Stomach (tissue), 9 donors: ENCODE results near the gene RSPH9. TPM values are rescaled to one million over a fixed set of nuclear protein-coding genes. Genes with fewer than 3 reads are reported as not detected.

Experiments
- DNase-seq, 2 donors: peaks; one replicate each; pipeline versions ENCODE4 v3.0.0 to v3.0.0-alpha.2; 2013 to 2019
- H3K27ac ChIP-seq, 5 donors: fragments of 200-600 bp in 4 of 5; sonication (generic) in 4 of 5; one replicate each; pipeline ENCODE4 v1.5.1; 2013 to 2019; ENCODE audit warnings: mild to moderate bottlenecking in 1 of 5, moderate library complexity in 1 of 5
- H3K27me3 ChIP-seq, 3 donors: fragments of 200-600 bp; sonication (generic); one replicate each; pipeline ENCODE4 v1.5.1; 2017 to 2019; ENCODE audit warnings: mixed run types in 1 of 3
- H3K36me3 ChIP-seq, 4 donors: fragments of 200-600 bp; sonication (generic); 1 replicate in 3 of 4; 2 replicates in 1 of 4; pipeline ENCODE4 v1.5.1; 2016 to 2019
- H3K4me1 ChIP-seq, 4 donors: fragments of 200-600 bp; sonication (generic); one replicate each; pipeline ENCODE4 v1.5.1; 2016 to 2019
- H3K4me3 ChIP-seq, 4 donors: fragments of 200-600 bp; sonication (generic) in 3 of 4; one replicate each; pipeline ENCODE4 v1.5.1; 2016 to 2019; ENCODE audit warnings: mild to moderate bottlenecking in 1 of 4
- H3K9me3 ChIP-seq, 4 donors: fragments of 200-600 bp; sonication (generic); one replicate each; pipeline ENCODE4 v1.5.1; 2016 to 2019
- CTCF ChIP-seq, 7 experiments: fragments of 450-650 bp in 4 of 7; fragments of 200-600 bp in 3 of 7; sonication (generic) in 3 of 7; IDR thresholded peaks; one replicate each; pipeline ENCODE4 v1.5.1; 2016 to 2019; ENCODE audit warnings: antibody characterized with exemption in 7 of 7, control low read depth in 2 of 7, mild to moderate bottlenecking in 1 of 7
- EP300 ChIP-seq: sonication (generic); formaldehyde crosslinking; IDR thresholded peaks from one replicate; pipeline ENCODE4 v1.6.1; 2017; ENCODE audit warnings: antibody characterized with exemption
- POLR2A ChIP-seq, 4 donors: fragments of 450-650 bp; IDR thresholded peaks; one replicate each; pipeline ENCODE4 v1.6.1; 2016; ENCODE audit warnings: antibody characterized with exemption in 4 of 4, control low read depth in 2 of 4, mild to moderate bottlenecking in 1 of 4, moderate library complexity in 1 of 4
- POLR2AphosphoS5 ChIP-seq, 3 donors: sonication (generic); formaldehyde crosslinking; IDR thresholded peaks; one replicate each; pipeline ENCODE4 v1.6.1; 2016; ENCODE audit warnings: antibody characterized with exemption in 3 of 3
- WGBS, 5 donors: extraction: QIAGEN DNeasy Blood & Tissue Kit in 3 of 5; methylation state at CpG; one replicate each; pipeline versions ENCODE4 v1.1.5 to v1.1.7; 2013 to 2018; 5-methylcytosine and 5-hydroxymethylcytosine counted together
- intact Hi-C: fragments of 100-400 bp; cut with DNase I; formaldehyde crosslinking; loops from one replicate; pipeline ENCODE4 v1.15.1; 2023; ENCODE audit warnings: low total_unique reads
- polyA plus RNA-seq, 3 donors: library from polyadenylated mRNA; stranded (reverse); fragments of 200-250 nt; gene quantifications; one replicate each; pipeline ENCODE4 v1.2.3, GENCODE V29; 2013
- total RNA-seq, 5 donors: library from RNA; depleted of rRNA; stranded (reverse); fragments of >200 nt; gene quantifications; one replicate each; pipeline versions ENCODE4 v1.1.0 to v1.2.3, GENCODE V29; 2014 to 2016
- donor health status: healthy with polysubstance abuse.
- donor health status: Bipolar disorder and iron deficiency.
- donor health status: healthy.

The RSPH9 gene
- total and polyA plus RNA-seq, 8 donors = 0.18 to 0.92 (median 0.42) TPM; not detected in 4

DNA sequence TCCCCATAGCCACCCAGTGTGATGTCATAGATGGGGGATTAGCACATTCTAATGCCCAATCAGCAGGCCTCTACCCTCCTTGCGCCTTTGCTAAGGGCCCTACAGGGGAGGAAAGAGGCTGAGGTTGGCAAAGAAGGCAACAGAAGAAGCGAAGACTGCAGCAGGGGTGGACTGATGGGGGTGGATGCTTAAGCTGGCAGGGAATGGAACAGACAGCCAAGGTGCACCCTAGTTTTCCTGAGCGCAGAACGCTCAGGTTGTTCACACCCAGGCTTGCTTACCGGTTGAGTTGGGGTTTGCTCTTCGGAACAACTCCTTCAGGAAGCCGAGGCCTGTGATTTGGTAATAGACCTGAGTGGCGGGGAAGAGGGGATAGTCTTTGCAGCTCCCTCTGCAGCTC is 30.1 kb downstream of the RSPH9 start:
- H3K9me3 ChIP-seq = no peaks in the 10 kb centered on the region
- H3K27ac ChIP-seq = no peak overlapping the region
- TF ChIP-seq EP300 (no peak), CTCF (IDR thresholded peaks at IDR 0.05) (no peak), POLR2A (IDR thresholded peaks at IDR 0.05) (no peak), POLR2AphosphoS5 (IDR thresholded peaks at IDR 0.05) (no peak)
- whole genome bisulfite sequencing, 5 donors = 92 to 97% (median 95%) methylated on average over 8 of the region's 8 CpGs
- no peaks in the 10 kb centered on the region for H3K27me3 ChIP-seq
- DNase-seq = no peak
- no peak overlapping the region for H3K4me3 ChIP-seq
- peaks cover 69 to 98% (median 97%) of the 10 kb centered on the region in 4 donors for H3K36me3 ChIP-seq
- intact Hi-C loops = no loop called here
- peaks cover 13 to 37% (median 26%) of the 10 kb centered on the region in 4 donors for H3K4me1 ChIP-seq

GRCh38 chr6:43676962-43677606 is 32.2 kb downstream of the RSPH9 start:
- Histone ChIP-seq H3K27ac (no peak overlapping the region), H3K36me3 (peaks cover 67 to 95% (median 93%) of the 10 kb centered on the region in 4 donors), H3K27me3 (no peaks in the 10 kb centered on the region), H3K9me3 (no peaks in the 10 kb centered on the region), H3K4me1 (peaks cover 7 to 32% (median 18%) of the 10 kb centered on the region in 4 donors), H3K4me3 (no peak overlapping the region)
- TF ChIP-seq POLR2A (IDR thresholded peaks at IDR 0.05) (no peak), CTCF (IDR thresholded peaks at IDR 0.05) (no peak), POLR2AphosphoS5 (IDR thresholded peaks at IDR 0.05) (no peak), EP300 (no peak)
- intact Hi-C loops = no loop called here
- DNase-seq = no peak
- 83 to 89% (median 84%) methylated on average over 6 to 7 of the region's 7 CpGs for WGBS, 5 donors

GRCh38 chr6:43677759-43678158 is 32.9 kb downstream of the RSPH9 start:
- no peak for DNase-seq
- Histone ChIP-seq H3K4me3 (no peak overlapping the region), H3K27ac (no peak overlapping the region), H3K9me3 (no peaks in the 10 kb centered on the region), H3K36me3 (peaks cover 65 to 95% (median 91%) of the 10 kb centered on the region in 4 donors), H3K27me3 (no peaks in the 10 kb centered on the region), H3K4me1 (peaks cover under 1 to 32% (median 16%) of the 10 kb centered on the region in 4 donors)
- intact Hi-C loops = no loop called here
- 82 to 91% (median 85%) methylated on average over 7 of the region's 7 CpGs for WGBS, 5 donors
- TF ChIP-seq CTCF (IDR thresholded peaks at IDR 0.05) = no peak
- TF ChIP-seq EP300 = no peak
- TF ChIP-seq POLR2A (IDR thresholded peaks at IDR 0.05) = no peak
- no peak for TF ChIP-seq POLR2AphosphoS5 (IDR thresholded peaks at IDR 0.05)

GRCh38 chr6:43678341-43678740 is 33.5 kb downstream of the RSPH9 start:
- intact Hi-C loops = no loop called here
- no peak for TF ChIP-seq POLR2AphosphoS5 (IDR thresholded peaks at IDR 0.05)
- no peak for TF ChIP-seq CTCF (IDR thresholded peaks at IDR 0.05)
- TF ChIP-seq EP300 = no peak
- TF ChIP-seq POLR2A (IDR thresholded peaks at IDR 0.05) = no peak
- peaks cover 5 to 32% (median 16%) of the 10 kb centered on the region in 4 donors for H3K4me1 ChIP-seq
- H3K27ac ChIP-seq = no peak overlapping the region
- H3K36me3 ChIP-seq = peaks cover 62 to 92% (median 89%) of the 10 kb centered on the region in 4 donors
- WGBS, 5 donors = 83 to 94% (median 91%) methylated on average over 7 of the region's 7 CpGs
- no peaks in the 10 kb centered on the region for H3K27me3 ChIP-seq
- no peak overlapping the region for H3K4me3 ChIP-seq
- DNase-seq = no peak
- no peaks in the 10 kb centered on the region for H3K9me3 ChIP-seq
